ENCODE measurements around the gene OPCML. TPM values are rescaled to one million over a fixed set of nuclear protein-coding genes. Genes with fewer than 3 reads are reported as not detected.

The OPCML gene
- total RNA-seq, 1 experiment from 2014 or later, result 0.94 TPM

- Histone ChIP-seq H3K79me1 (ENCODE audit: insufficient read depth, low read depth, low read length, poor library complexity, severe bottlenecking) (no peaks in the 10 kb centered on the region), H2BK15ac (ENCODE audit: low read depth, low read length) (no peak overlapping the region), H3K23me2 (ENCODE audit: insufficient read length, low read depth, low read length, poor library complexity, severe bottlenecking) (no peaks in the 10 kb centered on the region), H3K9me3 (ENCODE audit: control insufficient read depth, low read depth, low read length) (no peaks in the 10 kb centered on the region), H2BK12ac (ENCODE audit: insufficient read length, low read depth, low read length) (no peak overlapping the region), H3K4ac (ENCODE audit: low read depth, low read length) (no peak overlapping the region), H2BK5ac (ENCODE audit: insufficient read length, low read length) (no peak overlapping the region), H3K23ac (ENCODE audit: insufficient read length, low read depth, low read length) (no peak overlapping the region), H4K91ac (ENCODE audit: insufficient read length, low read depth, low read length) (no peak overlapping the region), H2BK20ac (ENCODE audit: low read depth, low read length, poor library complexity, severe bottlenecking) (no peak overlapping the region), H2AFZ (ENCODE audit: low read length) (no peak overlapping the region), H4K20me1 (ENCODE audit: control insufficient read depth, insufficient read depth, insufficient read length) (no peaks in the 10 kb centered on the region), H3T11ph (ENCODE audit: low read length) (no peak overlapping the region), H3K79me2 (ENCODE audit: insufficient read depth, low read length) (no peaks in the 10 kb centered on the region), H3K9ac (ENCODE audit: extremely low read depth, insufficient read length, low read length) (no peak overlapping the region), H3K18ac (ENCODE audit: insufficient read length, low read depth, low read length) (no peak overlapping the region), H3K27me3 (ENCODE audit: insufficient read depth, low read length) (no peaks in the 10 kb centered on the region), H3K4me1 (ENCODE audit: insufficient read depth, low read length) (no peaks in the 10 kb centered on the region), H4K5ac (ENCODE audit: insufficient read length, low read depth, low read length) (no peak overlapping the region), H2AK5ac (ENCODE audit: insufficient read length, low read length) (no peak overlapping the region), H3K4me2 (ENCODE audit: insufficient read depth, insufficient read length, low read length) (no peak overlapping the region), H3K27ac (ENCODE audit: insufficient read length, low read depth, low read length) (no peak overlapping the region), H4K8ac (replicated peaks; ENCODE audit: insufficient read length, low read depth, low read length) (no peak overlapping the region), H2BK120ac (ENCODE audit: low read depth, low read length, poor library complexity, severe bottlenecking) (no peak overlapping the region), H3K56ac (ENCODE audit: insufficient read length, low read depth, low read length) (no peak overlapping the region), H3K14ac (ENCODE audit: insufficient read depth, low read length) (no peak overlapping the region)
- no peak overlapping the region for H3K4me3 Mint-ChIP-seq
- peaks cover 13 to 20% of the 10 kb centered on the region in 2 experiments for H3K9me3 Mint-ChIP-seq
- no peak for TF ChIP-seq CTCF (conservative IDR thresholded peaks at IDR 0.05)
- H3K36me3 Mint-ChIP-seq (ENCODE audit: insufficient read depth in 1 of 3, low read depth in 3 of 3), result peaks cover 8 to 22% (median 13%) of the 10 kb centered on the region in 3 experiments; a peak in 6 of 7 replicates
- no peak for DNase-seq
- peaks cover 5 to 6% of the 10 kb centered on the region in 2 experiments for H3K4me1 Mint-ChIP-seq
- H3K27me3 Mint-ChIP-seq (ENCODE audit: low read depth), result no peaks in the 10 kb centered on the region
- H3K27ac Mint-ChIP-seq, result no peak overlapping the region; a peak in 1 of 7 replicates
- no CpG with 5 or more reads among the region's 14 CpGs for WGBS (ENCODE audit: extremely low coverage, insufficient read length, low lambda C conversion rate)
Measured at GRCh38 chr11:132728026-132728425, 804.3 kb downstream of the OPCML start.

Data from H9 (cell line).